PFSK-1 (cell line): ENCODE measurements around the gene PLEKHM2.

Source experiments
- SIN3A ChIP-seq: IDR thresholded peaks from 2 replicates; pipeline ENCODE4 v1.6.1; 2012; ENCODE audit warnings: mild to moderate bottlenecking, low read length, moderate library complexity, borderline replicate concordance; ENCODE audit not compliant: insufficient read depth
- TF ChIP-seq, protein P1 (sequence below), 2 experiments: IDR thresholded peaks; 2 replicates each; pipeline versions ENCODE4 v1.6.1 to v1.8.0; 2011 to 2012; ENCODE audit warnings: low read depth in 2 of 2, low read length in 2 of 2, control low read depth in 1 of 2, inconsistent platforms in 1 of 2, mild to moderate bottlenecking in 1 of 2, moderate library complexity in 1 of 2; ENCODE audit not compliant: insufficient read depth in 1 of 2

- TF ChIP-seq SIN3A, result no peak
- TF ChIP-seq, protein P1, sequence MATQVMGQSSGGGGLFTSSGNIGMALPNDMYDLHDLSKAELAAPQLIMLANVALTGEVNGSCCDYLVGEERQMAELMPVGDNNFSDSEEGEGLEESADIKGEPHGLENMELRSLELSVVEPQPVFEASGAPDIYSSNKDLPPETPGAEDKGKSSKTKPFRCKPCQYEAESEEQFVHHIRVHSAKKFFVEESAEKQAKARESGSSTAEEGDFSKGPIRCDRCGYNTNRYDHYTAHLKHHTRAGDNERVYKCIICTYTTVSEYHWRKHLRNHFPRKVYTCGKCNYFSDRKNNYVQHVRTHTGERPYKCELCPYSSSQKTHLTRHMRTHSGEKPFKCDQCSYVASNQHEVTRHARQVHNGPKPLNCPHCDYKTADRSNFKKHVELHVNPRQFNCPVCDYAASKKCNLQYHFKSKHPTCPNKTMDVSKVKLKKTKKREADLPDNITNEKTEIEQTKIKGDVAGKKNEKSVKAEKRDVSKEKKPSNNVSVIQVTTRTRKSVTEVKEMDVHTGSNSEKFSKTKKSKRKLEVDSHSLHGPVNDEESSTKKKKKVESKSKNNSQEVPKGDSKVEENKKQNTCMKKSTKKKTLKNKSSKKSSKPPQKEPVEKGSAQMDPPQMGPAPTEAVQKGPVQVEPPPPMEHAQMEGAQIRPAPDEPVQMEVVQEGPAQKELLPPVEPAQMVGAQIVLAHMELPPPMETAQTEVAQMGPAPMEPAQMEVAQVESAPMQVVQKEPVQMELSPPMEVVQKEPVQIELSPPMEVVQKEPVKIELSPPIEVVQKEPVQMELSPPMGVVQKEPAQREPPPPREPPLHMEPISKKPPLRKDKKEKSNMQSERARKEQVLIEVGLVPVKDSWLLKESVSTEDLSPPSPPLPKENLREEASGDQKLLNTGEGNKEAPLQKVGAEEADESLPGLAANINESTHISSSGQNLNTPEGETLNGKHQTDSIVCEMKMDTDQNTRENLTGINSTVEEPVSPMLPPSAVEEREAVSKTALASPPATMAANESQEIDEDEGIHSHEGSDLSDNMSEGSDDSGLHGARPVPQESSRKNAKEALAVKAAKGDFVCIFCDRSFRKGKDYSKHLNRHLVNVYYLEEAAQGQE (IDR thresholded peaks at IDR 0.05; ENCODE audit: insufficient read depth in 1 of 2, low read depth in 2 of 2, low read length in 2 of 2), result no peak
Observed at GRCh38 chr1:15636436-15636835, 47.7 kb upstream of the PLEKHM2 start.
